AG04449 (cell line): ENCODE measurements around the gene CCDC88B.
A peak's percentile ranks its signal among the peaks of the same experiment; 100 is the strongest.

Source experiments
- CTCF ChIA-PET: fragments of 350-600 bp; formaldehyde crosslinking; extraction: SDS; loops from one replicate; lab custom pipeline; 2021; ENCODE audit warnings: antibody characterized with exemption; lab: Yijun Ruan, JAX
- POLR2A ChIA-PET: fragments of 400-600, 350-600 bp; formaldehyde crosslinking; extraction: SDS; loops from one replicate; lab custom pipeline; 2020; ENCODE audit warnings: antibody characterized with exemption, inconsistent platforms; lab: Yijun Ruan, JAX
- DNase-seq: peaks from one replicate; pipeline ENCODE4 v3.0.0-alpha.2; 2010; ENCODE audit warnings: low read depth, low spot score
- H3K4me3 ChIP-seq: 2 replicates; pipeline ENCODE4 v1.5.1; 2011; ENCODE audit warnings: low read depth, mild to moderate bottlenecking, control low read depth, low read length
- TF ChIP-seq, protein P1 (sequence below): IDR thresholded peaks from one replicate; pipeline ENCODE4 v1.5.1; 2011; ENCODE audit warnings: mild to moderate bottlenecking, moderate library complexity, low read length, control low read depth, inconsistent platforms; ENCODE audit not compliant: insufficient read depth; ENCODE audit errors: missing control alignments

CCDC88B gene

DNA sequence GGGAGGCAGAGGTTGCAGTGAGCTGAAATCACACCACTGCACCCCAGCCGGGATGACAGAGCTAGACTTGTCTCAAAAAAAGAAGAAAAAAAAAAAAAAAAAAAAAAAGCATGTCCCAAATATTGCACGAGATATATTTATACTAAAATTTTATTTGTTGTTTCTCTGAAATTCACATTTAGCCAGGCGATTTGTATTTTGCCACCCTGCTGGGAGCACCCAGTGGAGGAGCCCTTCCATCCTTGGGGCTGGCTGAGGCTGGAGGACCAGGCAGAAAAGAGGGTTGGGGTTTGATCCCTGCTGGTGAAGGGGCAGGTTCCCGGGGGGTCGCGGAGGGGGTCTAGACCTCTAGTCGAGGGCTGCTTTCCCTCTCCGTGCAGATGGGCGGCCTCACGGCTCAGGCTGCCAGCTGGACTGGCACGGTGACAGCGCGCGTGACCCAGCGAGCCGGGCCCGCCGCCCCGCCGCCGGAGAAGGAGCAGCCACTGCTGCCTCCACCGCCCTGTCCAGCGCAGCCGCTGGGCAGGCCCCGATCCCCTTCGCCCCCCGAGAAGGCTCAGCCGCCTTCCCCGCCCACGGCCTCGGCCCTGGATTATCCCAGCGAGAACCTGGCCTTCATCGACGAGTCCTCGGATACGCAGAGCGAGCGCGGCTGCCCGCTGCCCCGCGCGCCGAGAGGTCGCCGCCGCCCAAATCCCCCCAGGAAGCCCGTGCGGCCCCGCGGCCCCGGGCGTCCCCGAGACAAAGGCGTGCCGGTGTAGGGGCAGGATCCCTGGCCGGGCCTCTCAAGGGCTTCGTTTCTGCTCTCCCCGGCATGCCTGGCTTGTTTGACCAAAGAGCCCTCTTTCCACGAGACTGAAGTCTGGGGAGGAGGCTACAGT is 40.8 kb upstream of the CCDC88B start:
- TF ChIP-seq, protein P1, sequence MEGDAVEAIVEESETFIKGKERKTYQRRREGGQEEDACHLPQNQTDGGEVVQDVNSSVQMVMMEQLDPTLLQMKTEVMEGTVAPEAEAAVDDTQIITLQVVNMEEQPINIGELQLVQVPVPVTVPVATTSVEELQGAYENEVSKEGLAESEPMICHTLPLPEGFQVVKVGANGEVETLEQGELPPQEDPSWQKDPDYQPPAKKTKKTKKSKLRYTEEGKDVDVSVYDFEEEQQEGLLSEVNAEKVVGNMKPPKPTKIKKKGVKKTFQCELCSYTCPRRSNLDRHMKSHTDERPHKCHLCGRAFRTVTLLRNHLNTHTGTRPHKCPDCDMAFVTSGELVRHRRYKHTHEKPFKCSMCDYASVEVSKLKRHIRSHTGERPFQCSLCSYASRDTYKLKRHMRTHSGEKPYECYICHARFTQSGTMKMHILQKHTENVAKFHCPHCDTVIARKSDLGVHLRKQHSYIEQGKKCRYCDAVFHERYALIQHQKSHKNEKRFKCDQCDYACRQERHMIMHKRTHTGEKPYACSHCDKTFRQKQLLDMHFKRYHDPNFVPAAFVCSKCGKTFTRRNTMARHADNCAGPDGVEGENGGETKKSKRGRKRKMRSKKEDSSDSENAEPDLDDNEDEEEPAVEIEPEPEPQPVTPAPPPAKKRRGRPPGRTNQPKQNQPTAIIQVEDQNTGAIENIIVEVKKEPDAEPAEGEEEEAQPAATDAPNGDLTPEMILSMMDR: no peak
- ChIA-PET CTCF (interaction anchor here (1.1 to 3.2 kb wide), 3 partner anchors 10 to 91 kb away, joined by 3 to 15 read pairs (median 4); no protein-coding TSS in a partner anchor), POLR2A (no interaction called here)
- no peak for DNase-seq
- peak overlapping the region; percentile 32 for H3K4me3 ChIP-seq

DNA sequence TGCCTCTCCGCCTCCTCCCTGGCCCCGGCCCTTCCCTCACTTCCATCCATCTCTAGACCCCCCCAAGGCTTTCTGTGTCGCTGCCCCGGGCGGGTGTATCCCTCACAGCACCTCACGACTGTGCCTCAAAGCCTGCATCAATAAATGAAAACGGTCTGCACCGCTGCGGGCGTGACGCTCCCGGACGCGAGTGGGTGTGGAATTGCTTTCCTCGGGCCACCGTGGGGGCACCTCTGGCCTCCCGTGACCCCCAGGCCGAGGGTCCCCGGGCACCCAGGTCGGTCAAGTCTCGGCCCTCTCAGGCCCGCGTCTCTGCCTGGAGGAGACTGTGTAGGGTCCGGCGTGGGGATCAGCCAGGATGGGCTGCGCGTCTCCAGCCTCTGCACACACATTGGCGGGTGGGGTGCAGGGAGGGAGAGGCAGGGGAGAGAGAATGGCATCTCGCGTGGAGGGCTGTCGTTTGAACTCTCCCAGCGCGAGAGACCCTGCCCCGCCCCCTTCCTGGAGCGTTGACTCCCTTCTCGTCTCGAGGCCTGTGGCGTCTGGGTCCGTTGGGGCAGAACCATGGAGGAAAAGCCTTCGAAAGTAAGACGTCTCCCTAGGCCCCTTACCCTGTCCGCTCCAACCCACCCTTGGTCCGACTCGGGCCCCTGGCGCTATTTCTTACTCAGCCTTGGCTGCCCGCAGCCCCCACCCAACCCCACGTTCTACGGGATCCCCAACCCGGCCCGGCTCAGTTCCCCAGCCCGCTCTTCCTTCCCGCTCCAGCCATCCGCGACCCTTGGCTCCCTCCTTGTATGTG is 40.0 kb upstream of the CCDC88B start, which contains the start of gene CATSPERZ:
Gene CATSPERZ, plus strand, starts transcription at position 512 of the 802 bp plus-strand sequence. Its CDS starts 53 bp downstream, at position 565.
- peak within 1 kb of the TSS; percentile 49 for H3K4me3 ChIP-seq
- TF ChIP-seq, protein P1: no peak
- no peak for DNase-seq
- ChIA-PET POLR2A (interaction anchor here (1.6 kb wide), 2 partner anchors 29 to 96 kb away, joined by 5 to 6 read pairs; no protein-coding TSS in a partner anchor), CTCF (interaction anchor here (0.9 to 8.2 kb wide), 27 partner anchors 7 to 351 kb away, joined by 3 to 305 read pairs (median 8); partner anchors contain the start of genes BAD, FERMT3, GPR137 and KCNK4)

DNA sequence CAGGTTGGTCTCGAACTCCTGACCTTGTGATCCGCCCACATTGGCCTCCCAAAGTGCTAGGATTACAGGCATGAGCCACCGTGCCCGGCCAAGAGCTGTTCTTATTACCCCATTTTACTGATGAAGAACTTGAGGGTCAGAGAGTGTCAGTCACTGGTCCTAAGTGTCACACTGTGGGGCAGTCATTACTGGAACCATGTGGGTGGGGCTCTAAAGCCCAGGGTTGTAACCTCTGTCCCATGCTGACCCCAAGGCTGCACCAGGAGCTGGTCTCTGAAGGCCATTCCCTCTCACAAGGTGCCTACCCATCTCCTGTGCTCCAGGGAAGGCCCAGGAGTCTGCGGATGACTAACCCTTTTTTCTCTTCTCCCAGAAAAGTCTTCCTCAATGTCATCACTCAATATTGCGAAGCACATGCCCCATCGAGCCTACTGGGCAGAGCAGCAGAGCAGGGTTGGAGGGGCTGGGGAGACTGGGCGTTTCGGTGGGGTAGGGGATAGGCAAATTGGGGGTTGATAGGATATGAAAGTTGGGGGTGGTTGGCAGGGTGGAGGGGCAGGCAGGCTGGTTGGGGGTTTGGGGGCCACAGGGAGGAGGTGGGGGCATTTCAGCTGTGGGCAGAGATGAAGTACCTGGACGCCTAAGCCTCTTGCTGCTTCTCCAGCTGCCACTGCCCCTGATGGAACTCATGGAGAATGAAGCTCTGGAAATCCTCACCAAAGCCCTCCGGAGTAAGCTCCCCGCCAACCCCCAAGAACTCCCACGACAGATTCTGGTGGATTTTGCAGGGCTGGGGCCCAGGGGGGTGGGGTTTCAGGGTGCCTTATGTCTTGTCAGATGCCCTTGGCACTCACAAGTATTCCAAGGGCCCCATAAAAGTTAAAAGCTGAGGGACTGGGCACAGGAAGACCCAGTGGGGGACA is 36.6 kb upstream of the CCDC88B start:
- no peak for DNase-seq
- TF ChIP-seq, protein P1: no peak
- POLR2A ChIA-PET: interaction anchor here (1.0 to 2.3 kb wide), 3 partner anchors 15 to 51 kb away, joined by 3 to 12 read pairs (median 3); partner anchors contain the start of gene PRDX5
- CTCF ChIA-PET: interaction anchor here (0.6 to 8.2 kb wide), 37 partner anchors 9 to 466 kb away, joined by 3 to 305 read pairs (median 9); partner anchors contain the start of genes BAD, FERMT3, GPR137 and KCNK4
- no peak overlapping the region for H3K4me3 ChIP-seq

DNA sequence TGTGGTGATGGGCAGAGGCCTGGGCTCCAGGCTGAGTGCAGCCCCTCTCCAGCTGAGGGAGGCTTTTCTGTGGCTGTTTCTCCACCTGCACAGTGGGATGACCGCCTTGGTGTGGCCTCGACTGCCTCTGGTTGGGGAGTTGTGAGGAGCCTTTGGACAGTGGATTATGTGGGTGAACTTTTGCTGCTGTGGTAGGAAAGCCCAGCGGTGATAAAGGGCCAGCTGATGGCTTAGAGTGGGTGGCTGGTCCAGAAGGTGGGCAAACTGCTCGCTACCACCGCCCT is 36.0 kb upstream of the CCDC88B start:
- ChIA-PET CTCF (interaction anchor here (0.6 to 8.2 kb wide), 32 partner anchors 10 to 304 kb away, joined by 3 to 305 read pairs (median 10); partner anchors contain the start of genes BAD, FERMT3, GPR137 and KCNK4), POLR2A (interaction anchor here (1.3 to 2.3 kb wide), 4 partner anchors 14 to 118 kb away, joined by 4 to 12 read pairs (median 10); partner anchors contain the start of genes PRDX5, STIP1 and TRMT112)
- H3K4me3 ChIP-seq: peak overlapping the region; percentile 73
- TF ChIP-seq, protein P1: no peak
- no peak for DNase-seq

DNA sequence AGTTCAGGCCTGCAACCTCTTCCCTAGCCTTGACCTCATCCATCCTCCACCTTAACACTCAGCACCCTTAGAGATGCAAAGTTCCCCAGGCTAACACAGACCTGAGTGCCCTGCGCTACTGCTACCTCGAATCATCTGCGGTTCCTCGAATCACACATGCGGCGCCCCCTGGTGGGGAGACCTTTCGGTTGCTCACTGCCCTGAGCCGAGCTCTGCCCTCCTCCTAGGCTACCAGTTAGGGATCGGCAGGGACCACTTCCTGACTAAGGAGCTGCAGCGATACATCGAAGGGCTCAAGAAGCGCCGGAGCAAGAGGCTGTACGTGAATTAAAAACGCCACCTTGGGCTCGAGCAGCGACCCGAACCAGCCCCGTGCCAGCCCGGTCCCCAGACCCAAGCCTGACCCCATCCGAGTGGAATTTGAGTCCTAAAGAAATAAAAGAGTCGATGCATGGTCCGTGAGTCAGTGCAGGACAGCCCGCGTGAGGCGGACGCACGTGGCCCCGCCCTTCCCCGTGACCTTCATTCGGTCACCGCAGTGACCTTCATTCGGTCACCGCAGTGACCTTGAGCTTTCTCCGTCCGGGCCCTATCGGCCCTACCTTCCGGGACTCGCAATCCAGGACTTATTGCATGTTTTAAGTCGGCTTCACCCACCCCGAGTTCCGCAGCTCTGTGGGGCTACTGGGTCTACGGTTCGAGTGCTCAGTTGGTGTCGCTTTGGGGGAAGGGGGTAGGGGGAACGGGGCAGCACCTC is 35.5 kb upstream of the CCDC88B start:
- H3K4me3 ChIP-seq: peak overlapping the region; percentile 73
- ChIA-PET CTCF (interaction anchor here (0.6 to 8.2 kb wide), 40 partner anchors 10 to 466 kb away, joined by 3 to 305 read pairs (median 8); partner anchors contain the start of genes BAD, FERMT3, FKBP2 and GPR137), POLR2A (interaction anchor here (0.6 to 2.3 kb wide), 8 partner anchors 13 to 119 kb away, joined by 3 to 12 read pairs (median 4); partner anchors contain the start of genes PRDX5, STIP1 and TRMT112)
- no peak for DNase-seq
- TF ChIP-seq, protein P1: peak; percentile 93
